HG03378 (cell line): ENCODE results near the gene CTSA.

Source experiments
- ATAC-seq: cut with Tn5 transposase; IDR thresholded peaks from one replicate; pipeline ENCODE4 v1.9.1; 2021; ENCODE audit warnings: mild to moderate bottlenecking, moderate library complexity; ENCODE audit not compliant: unreplicated experiment

CTSA gene

DNA sequence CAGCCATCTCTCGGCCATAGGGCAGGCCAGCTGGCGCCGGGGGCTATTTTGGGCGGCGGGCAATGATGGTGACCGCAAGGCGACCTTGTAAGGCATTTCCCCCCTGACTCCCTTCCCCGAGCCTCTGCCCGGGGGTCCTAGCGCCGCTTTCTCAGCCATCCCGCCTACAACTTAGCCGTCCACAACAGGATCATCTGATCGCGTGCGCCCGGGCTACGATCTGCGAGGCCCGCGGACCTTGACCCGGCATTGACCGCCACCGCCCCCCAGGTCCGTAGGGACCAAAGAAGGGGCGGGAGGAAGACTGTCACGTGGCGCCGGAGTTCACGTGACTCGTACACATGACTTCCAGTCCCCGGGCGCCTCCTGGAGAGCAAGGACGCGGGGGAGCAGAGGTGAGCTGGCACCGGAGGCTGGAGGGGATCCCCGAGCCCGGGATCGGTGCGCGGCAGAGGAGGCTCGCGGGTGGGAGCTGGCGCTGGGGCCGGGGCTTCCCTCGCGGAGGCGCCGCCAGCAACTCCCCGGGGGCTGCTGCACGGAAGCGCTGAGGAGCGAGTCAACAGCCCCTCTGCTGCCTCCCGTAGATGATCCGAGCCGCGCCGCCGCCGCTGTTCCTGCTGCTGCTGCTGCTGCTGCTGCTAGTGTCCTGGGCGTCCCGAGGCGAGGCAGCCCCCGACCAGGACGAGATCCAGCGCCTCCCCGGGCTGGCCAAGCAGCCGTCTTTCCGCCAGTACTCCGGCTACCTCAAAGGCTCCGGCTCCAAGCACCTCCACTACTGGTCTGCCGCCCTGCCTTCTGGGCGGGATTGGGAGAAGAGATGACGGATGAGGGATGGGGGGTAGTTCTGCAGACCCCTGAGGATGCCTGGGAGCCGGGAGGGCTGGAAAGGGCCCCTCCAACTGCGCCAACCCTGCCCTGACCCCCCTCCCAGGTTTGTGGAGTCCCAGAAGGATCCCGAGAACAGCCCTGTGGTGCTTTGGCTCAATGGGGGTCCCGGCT lies at the start of gene CTSA, which contains the start of gene NEURL2:
Gene CTSA, plus strand, starts transcription at position 351 of the 999 bp plus-strand sequence. Its CDS starts 234 bp downstream, at position 585.
Gene NEURL2, minus strand, starts transcription at position 224 of the 999 bp plus-strand sequence. Its CDS starts 217 bp downstream, at position 7.
- peak; percentile 58 for ATAC-seq

DNA sequence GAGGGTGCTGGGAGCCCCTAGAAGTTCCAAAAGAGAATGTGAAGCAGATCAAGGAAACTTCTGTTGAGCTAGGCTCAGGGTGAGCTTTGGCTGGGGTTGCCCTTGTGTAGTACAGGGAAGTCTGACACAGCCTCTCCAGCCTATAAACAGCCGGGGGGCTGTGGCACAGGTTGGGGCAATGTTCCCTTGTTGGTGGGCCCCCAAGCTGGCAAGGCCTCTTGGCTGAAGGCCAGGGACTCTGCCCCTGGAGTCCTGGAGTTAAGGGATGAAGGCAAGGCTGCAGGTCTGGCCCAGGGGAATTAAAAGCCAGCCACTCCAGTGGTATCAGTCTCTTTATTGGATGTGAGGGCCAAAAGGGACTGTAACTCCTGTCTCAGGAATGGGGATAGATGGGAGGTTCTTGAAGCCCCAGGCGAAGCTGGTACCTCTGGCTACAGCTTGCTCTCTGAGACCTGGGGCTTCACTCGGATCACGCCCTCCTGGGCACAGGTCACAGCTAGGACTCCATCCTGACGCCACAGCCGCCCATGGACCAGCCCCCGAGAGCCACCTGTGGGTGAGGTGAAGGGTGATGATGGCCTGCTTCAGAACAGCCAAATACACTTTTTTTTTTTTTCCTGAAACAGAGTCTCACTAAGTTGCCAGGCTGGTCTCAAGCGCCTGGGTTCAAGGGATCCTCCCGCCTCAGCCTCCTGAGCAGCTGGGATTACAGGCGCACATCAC lies 49.6 kb upstream of the CTSA start:
- ATAC-seq: no peak

DNA sequence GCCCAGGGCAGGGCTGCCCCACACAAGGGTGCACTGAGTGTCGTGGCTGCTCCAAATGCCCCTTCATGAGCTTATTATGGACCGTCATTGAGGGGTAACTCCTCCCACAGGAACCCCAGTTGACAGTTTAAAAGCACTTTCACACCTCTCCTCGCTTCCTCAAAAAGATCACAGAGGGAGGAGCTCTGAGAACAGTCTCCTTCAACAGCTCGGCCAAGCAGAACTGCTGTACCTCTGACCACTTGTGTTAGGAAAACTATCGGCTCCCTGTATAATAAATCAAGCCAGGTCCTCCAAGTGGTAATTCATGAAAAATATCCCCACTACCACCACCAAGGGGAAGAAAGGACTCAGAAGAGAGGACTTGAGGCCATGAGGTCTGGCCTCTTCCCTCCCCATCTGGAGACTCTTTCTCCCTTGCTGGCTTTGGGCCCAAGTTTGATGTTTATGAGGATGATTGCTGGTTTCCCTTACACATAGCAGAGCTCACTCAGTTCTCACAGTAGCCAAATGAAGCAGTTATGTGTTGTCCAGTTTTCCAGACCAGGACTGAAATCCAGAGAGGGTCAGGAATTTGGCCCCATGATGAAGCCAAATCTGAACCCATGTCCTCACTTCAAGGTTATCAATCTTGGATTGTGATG lies 48.8 kb upstream of the CTSA start:
- peak; percentile 53 for ATAC-seq

- ATAC-seq: no peak
Measured at GRCh38 chr20:45843506-45843905, 47.6 kb upstream of the CTSA start.

- no peak for ATAC-seq
Measured at GRCh38 chr20:45845452-45845851, 45.7 kb upstream of the CTSA start.

DNA sequence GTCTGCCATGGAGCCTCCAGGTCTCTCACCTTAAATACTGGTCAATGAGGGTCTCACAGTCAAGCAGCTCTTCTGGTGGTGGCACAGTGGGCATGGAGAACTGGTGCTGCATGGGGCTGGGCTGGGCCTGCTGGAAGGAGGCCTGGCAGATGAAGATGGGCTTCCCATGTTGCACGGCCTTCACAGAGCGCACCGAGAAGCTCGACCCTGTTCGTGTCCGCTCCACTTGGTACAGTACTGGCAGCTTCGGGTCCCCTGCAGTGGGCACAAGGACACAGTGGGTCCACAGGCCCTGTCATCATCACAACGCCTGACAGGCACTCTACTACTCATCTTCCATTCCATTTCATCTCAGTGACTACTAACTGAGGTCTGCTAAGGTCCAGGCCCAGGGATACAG lies 42.7 kb upstream of the CTSA start:
- ATAC-seq: no peak

DNA sequence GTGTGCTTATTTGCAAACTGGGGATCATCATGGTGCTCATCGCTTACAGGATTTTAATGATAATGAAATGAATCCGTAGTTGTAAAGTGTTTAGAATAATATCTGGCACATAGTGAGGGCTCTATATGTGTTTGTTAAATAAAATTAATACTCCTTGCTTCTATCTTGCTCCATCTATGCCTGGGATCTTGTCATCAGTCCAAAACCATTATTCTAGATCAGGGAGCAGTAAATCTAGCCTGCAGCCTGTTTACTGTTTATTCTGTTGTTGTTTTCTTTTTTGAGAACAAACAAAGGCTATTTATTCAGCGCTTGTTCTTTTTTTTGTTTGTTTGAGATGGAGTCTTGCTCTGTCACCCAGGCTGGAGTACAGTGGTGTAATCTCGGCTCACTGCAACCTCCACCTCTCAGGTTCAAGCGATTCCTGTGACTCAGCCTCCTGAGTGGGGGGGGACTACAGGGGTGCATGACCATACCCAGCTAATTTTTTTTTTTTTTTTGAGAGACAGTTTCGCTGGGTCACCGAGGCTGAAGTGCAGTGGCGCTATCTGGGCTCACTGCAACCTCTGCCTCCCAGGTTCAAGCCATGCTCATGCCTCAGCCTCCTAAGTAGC lies 42.1 kb upstream of the CTSA start:
- ATAC-seq: no peak

- no peak for ATAC-seq
Measured at GRCh38 chr20:45850238-45850637, 40.9 kb upstream of the CTSA start.

DNA sequence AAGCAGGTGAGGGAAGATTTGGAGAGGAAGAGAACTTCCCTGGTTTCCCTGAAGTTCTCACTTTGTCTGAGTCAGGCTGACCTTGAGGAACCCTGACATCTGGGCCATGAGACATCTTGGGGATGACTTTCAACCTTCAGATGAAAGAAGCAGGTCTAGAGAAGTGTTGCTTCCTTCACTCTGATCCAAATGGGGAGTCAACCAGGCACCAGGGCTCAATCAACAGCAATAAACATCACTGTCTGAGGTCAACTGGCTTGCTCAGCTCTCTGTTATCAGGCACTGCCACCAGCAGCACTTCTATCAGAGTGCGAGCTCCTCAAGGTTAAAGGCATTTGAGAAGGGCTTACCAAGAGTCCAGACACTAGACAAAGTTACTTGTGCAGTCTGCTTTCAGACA lies 40.2 kb upstream of the CTSA start:
- ATAC-seq: no peak

GRCh38 chr20:45851501-45851900 lies 39.6 kb upstream of the CTSA start:
- ATAC-seq: no peak

GRCh38 chr20:45852326-45852725 lies 38.8 kb upstream of the CTSA start:
- ATAC-seq: no peak

DNA sequence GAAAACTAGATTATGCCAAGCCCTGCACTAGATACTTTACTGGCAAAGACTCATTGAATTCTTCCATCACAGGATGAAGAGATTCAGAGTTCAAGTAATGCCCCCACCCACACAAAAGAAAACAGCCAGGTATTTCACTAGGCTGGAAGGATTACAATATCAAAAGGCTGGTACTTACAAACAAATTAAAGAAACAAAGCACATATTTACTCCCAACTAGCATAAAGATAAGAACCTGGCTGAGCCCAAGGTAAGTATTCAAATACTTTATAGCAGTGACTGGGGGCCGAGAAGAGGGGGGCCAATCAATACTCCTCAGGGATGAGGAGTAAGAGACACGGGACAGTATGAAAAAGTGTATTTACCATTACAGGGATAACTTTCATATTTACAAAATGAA lies 37.7 kb upstream of the CTSA start:
- ATAC-seq: no peak

DNA sequence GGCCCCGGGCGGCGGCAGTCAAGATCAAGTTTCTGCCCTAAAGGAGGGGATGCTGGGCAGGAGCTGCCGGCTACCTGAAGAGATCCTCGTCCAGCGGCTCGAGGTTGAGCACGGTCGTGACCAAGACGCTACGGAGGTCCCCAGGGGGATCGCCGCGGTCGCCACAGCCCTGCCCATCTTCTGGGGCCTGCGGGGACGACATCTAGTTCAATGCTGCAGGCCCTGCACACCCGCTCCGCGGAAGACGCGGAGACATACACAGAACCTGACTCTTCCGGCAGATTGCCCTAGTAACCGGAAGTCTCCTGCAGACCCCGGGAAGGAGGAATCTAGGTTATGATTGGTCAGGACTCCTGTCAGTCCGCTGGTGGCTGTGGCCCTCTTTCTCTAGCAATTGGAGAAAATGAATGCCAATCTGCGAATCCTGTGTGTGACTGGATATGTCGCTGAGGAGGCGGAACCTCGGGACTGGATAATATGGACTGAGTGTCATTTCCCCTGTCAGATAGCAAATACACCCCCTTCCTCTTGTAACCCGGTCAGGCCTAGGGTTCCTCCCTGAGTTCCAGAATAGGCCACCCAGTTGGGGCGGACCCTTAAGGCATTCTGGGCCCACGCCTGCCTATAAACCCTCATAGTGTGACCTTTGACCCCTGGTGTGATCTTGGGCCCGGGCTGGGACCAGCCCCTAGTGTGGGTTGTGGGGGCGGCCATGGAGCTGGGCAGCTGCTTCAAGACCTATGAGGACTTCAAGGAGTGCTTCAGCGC lies 33.8 kb upstream of the CTSA start, which contains the start of the genes ACOT8 and ZSWIM3:
Gene ACOT8, minus strand, starts transcription at position 279 of the 768 bp plus-strand sequence. Its CDS starts 77 bp downstream, at position 202.
Gene ZSWIM3, plus strand, starts transcription at position 501 of the 768 bp plus-strand sequence. Its CDS starts 212 bp downstream, at position 713.
- ATAC-seq: peak; percentile 95

- no peak for ATAC-seq
Measured at GRCh38 chr20:45857882-45858216, 33.3 kb upstream of the CTSA start.

GRCh38 chr20:45859916-45860315 lies 31.2 kb upstream of the CTSA start:
- no peak for ATAC-seq

- ATAC-seq: no peak
Measured at GRCh38 chr20:45860560-45861220, 30.4 kb upstream of the CTSA start.

GRCh38 chr20:45861221-45862075 lies 29.7 kb upstream of the CTSA start:
- no peak for ATAC-seq
